OCI-LY7 (cell line): ENCODE data around the gene ITIH3. TPM values are rescaled to one million over a fixed set of nuclear protein-coding genes. Genes with fewer than 3 reads are reported as not detected.
"Not testable (repeated sequence)": the region's sequence is repeated elsewhere in the genome, so short reads cannot be mapped to it uniquely, and the experiment has no call there.

Experiments used
- BruUV-seq: library from RNA; stranded (reverse); fragments of 400-500 nt; replicated peaks from 2 replicates; lab custom pipeline; 2021; lab: Mats Ljungman, UMichigan
- CTCF ChIA-PET: fragments of 300-600 bp; sonication (Branson Sonifier 250); formaldehyde crosslinking; loops from one replicate; lab custom pipeline; 2022; ENCODE audit warnings: antibody characterized with exemption; ENCODE audit not compliant: unreplicated experiment; lab: Charles Lee
- POLR2A ChIA-PET: fragments of 300-600 bp; sonication (Branson Sonifier 250); formaldehyde crosslinking; loops from one replicate; lab custom pipeline; 2022; ENCODE audit warnings: antibody characterized with exemption; lab: Charles Lee
- DNase-seq: peaks from one replicate; pipeline ENCODE4 v3.0.0-alpha.2; 2015; ENCODE audit warnings: low spot score
- H2AFZ ChIP-seq: fragments of 200-600 bp; sonication (generic), shearing (Covaris generic); 2 replicates; pipeline ENCODE4 v1.6.1; 2014; ENCODE audit warnings: mild to moderate bottlenecking, antibody characterized with exemption, low read length, moderate library complexity
- H3K27ac ChIP-seq: fragments of 200-600 bp; sonication (generic); 2 replicates; pipeline ENCODE4 v1.5.1; 2014; ENCODE audit warnings: mixed run types, low read depth, mild to moderate bottlenecking, moderate library complexity, low read length, inconsistent platforms; ENCODE audit not compliant: poor library complexity, severe bottlenecking
- H3K36me3 ChIP-seq: fragments of 200-600 bp; sonication (generic); 2 replicates; pipeline ENCODE4 v1.6.1; 2014; ENCODE audit warnings: mild to moderate bottlenecking, antibody characterized with exemption, low read length, moderate library complexity, mixed read lengths; ENCODE audit not compliant: insufficient read depth
- H3K4me1 ChIP-seq: fragments of 200-600 bp; sonication (generic); 2 replicates; pipeline ENCODE4 v1.5.1; 2014; ENCODE audit warnings: mild to moderate bottlenecking, low read length; ENCODE audit not compliant: insufficient read depth, poor library complexity, severe bottlenecking
- H3K4me2 ChIP-seq: fragments of 200-600 bp; sonication (generic); 2 replicates; pipeline ENCODE4 v1.6.1; 2014; ENCODE audit warnings: mild to moderate bottlenecking, low read length
- H3K4me3 ChIP-seq: fragments of 200-600 bp; sonication (generic); 2 replicates; pipeline ENCODE4 v1.5.1; 2014; ENCODE audit warnings: mild to moderate bottlenecking, low read depth, low read length; ENCODE audit not compliant: poor library complexity, severe bottlenecking
- H3K79me2 ChIP-seq: fragments of 200-600 bp; sonication (generic); 2 replicates; pipeline ENCODE4 v1.6.1; 2016; ENCODE audit warnings: low read depth, mild to moderate bottlenecking, low read length, moderate library complexity, mixed read lengths; ENCODE audit not compliant: insufficient read depth
- H3K9me2 ChIP-seq: fragments of 200-600 bp; sonication (generic); 2 replicates; pipeline ENCODE4 v1.6.1; 2016; ENCODE audit warnings: mild to moderate bottlenecking, low read length, mixed read lengths; ENCODE audit not compliant: insufficient read depth
- H3K9me3 ChIP-seq: fragments of 200-600 bp; sonication (generic); 2 replicates; pipeline ENCODE4 v1.6.1; 2014; ENCODE audit warnings: mild to moderate bottlenecking, mixed run types, low read length, mixed read lengths
- H4K20me1 ChIP-seq: fragments of 200-600 bp; sonication (generic); 2 replicates; pipeline ENCODE4 v1.6.1; 2014; ENCODE audit warnings: mild to moderate bottlenecking, antibody characterized with exemption, low read length, moderate library complexity, mixed read lengths; ENCODE audit not compliant: insufficient read depth
- EZH2phosphoT487 ChIP-seq: fragments of 200-600 bp; sonication (generic); IDR thresholded peaks from 2 replicates; pipeline ENCODE4 v1.6.1; 2018; ENCODE audit warnings: low read depth, borderline replicate concordance, mild to moderate bottlenecking, mixed run types, antibody characterized with exemption, low read length, moderate library complexity, mixed read lengths
- intact Hi-C: fragments of 100-400 bp; cut with micrococcal nuclease; formaldehyde crosslinking; loops from one replicate; pipeline ENCODE4 v1.10.0; 2022; ENCODE audit not compliant: unreplicated experiment
- total RNA-seq, 2 experiments: library from RNA; depleted of rRNA in 1 of 2; stranded (reverse); fragments of >200 nt in 1 of 2; shearing (Covaris generic) in 1 of 2; gene quantifications; 2 replicates each; pipeline ENCODE4 v1.2.3, GENCODE V29; 2014 to 2022
- TF ChIP-seq, protein P1 (sequence below): fragments of 200-600 bp; sonication (generic); conservative IDR thresholded peaks from 2 replicates; pipeline ENCODE4 v1.5.1; 2014; ENCODE audit warnings: mild to moderate bottlenecking, antibody characterized with exemption, low read length, moderate library complexity, mixed read lengths

The ITIH3 gene
- total RNA-seq, 2 experiments from 2014 or later: not detected

DNA sequence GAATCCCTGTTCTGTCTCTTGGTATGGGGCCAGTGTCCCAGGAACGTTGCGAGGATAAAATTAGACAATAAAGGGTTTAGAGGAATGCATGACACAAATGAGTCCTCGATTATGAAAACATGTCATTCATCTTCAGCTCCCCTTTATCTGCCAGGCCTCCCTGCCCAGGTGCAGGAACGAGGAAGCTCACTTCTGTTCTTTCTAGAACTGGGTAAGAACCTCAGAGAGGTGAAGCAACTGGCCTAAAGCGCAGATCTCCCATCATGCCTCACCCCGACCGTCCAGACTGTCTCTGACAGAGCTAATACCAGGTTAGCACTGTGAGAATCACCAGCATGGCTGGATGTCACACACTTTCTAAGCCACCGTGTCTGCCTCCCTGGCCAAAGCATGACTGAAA is 18.7 kb upstream of the ITIH3 start:
- Histone ChIP-seq H2AFZ (peak overlapping the region; percentile 24), H3K9me2 (no peaks in the 10 kb centered on the region), H3K4me3 (no peak overlapping the region), H3K79me2 (no peaks in the 10 kb centered on the region), H3K36me3 (no peaks in the 10 kb centered on the region), H4K20me1 (no peaks in the 10 kb centered on the region), H3K9me3 (no peaks in the 10 kb centered on the region), H3K4me1 (peaks cover 12% of the 10 kb centered on the region), H3K27ac (no peak overlapping the region), H3K4me2 (no peak overlapping the region)
- no peak for TF ChIP-seq EZH2phosphoT487
- DNase-seq: no peak
- intact Hi-C loops: no loop called here
- no TSS peak for BruUV-seq
- ChIA-PET POLR2A (interaction anchor here (1.3 kb wide), 1 partner anchor 10 kb away, joined by 4 read pairs; no protein-coding TSS in a partner anchor), CTCF (no interaction called here)

DNA sequence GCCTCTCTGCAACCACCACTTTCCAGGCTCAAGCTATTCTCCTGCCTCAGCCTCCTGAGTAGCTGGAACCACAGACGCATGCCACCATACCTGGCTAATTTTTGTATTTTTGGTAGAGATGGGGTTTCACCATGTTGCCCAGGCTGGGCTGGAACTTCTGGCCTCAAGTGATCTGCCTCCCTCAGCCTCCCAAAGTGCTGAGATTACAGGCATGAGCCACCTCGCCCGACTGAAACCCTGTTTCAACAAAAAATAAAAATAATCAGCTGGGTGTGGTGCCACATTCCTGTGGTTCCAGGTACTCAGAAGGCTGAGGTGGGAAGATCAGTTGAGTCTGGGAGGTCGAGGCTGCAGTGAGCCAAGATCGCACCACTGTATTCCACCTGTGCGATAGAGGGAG is 18.1 kb upstream of the ITIH3 start:
- CTCF ChIA-PET, intact Hi-C loops, H3K9me3 ChIP-seq, H3K36me3 ChIP-seq, DNase-seq, H3K79me2 ChIP-seq, H3K4me3 ChIP-seq, H4K20me1 ChIP-seq, H3K27ac ChIP-seq, H3K4me2 ChIP-seq, H3K4me1 ChIP-seq, BruUV-seq, H3K9me2 ChIP-seq: not testable (repeated sequence)
- POLR2A ChIA-PET: interaction anchor here (1.3 kb wide), 1 partner anchor 11 kb away, joined by 4 read pairs; no protein-coding TSS in a partner anchor
- 0 out of 2 replicates have a peak overlapping the region, but pooled peaks have one; percentile 24 for H2AFZ ChIP-seq

DNA sequence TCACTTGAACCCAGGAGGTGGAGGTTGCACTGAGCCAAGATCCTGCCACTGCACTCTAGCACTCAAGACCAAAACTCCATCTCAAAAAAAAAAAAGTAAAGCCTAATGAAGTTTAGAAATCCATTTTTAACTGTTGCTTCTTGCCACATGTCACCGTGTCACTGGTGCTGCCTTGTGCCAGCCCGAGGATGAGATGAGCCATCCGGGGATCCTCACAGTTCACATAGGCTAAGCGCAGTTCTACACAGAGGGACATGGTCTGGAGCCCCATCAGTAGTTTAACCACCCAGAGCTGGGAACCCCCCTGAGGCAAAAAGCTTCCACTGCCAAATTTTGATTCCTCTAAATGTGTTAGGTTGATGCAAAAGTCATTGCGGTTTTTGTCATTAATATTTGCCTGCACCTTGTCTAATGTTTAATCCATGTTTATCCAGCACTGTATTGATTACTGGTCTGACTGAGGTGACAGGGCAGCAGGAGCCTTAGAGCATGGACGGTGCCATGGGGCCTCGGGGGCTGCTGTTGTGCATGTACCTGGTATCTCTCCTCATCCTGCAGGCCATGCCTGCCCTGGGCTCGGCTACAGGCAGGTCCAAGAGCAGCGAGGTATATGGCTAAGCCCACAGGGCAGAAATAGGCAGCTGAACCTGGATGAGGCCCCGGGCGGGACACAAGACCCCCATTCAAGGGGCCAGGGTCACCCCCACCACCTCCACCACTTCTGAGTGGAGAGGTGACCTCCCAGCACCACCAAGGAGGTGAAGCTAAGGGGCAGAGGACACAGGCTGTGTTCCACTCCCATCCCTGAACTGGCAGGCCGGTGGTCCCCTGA is 17.3 kb upstream of the ITIH3 start, which contains the start of gene ITIH1:
Gene ITIH1, plus strand, starts transcription at position 473 of the 832 bp plus-strand sequence. Its CDS starts 17 bp downstream, at position 490.
- TF ChIP-seq EZH2phosphoT487: no peak
- TF ChIP-seq, protein P1, sequence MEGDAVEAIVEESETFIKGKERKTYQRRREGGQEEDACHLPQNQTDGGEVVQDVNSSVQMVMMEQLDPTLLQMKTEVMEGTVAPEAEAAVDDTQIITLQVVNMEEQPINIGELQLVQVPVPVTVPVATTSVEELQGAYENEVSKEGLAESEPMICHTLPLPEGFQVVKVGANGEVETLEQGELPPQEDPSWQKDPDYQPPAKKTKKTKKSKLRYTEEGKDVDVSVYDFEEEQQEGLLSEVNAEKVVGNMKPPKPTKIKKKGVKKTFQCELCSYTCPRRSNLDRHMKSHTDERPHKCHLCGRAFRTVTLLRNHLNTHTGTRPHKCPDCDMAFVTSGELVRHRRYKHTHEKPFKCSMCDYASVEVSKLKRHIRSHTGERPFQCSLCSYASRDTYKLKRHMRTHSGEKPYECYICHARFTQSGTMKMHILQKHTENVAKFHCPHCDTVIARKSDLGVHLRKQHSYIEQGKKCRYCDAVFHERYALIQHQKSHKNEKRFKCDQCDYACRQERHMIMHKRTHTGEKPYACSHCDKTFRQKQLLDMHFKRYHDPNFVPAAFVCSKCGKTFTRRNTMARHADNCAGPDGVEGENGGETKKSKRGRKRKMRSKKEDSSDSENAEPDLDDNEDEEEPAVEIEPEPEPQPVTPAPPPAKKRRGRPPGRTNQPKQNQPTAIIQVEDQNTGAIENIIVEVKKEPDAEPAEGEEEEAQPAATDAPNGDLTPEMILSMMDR: no peak
- intact Hi-C loops: no loop called here
- BruUV-seq: no TSS peak

More for the DNA sequence above, 17.3 kb upstream of the ITIH3 start, which contains the start of gene ITIH1:
- H3K36me3 ChIP-seq: no peaks in the 10 kb centered on the region
- H3K27ac ChIP-seq: no peak within 1 kb of the TSS
- no peak within 1 kb of the TSS for H2AFZ ChIP-seq
- no peaks in the 10 kb centered on the region for H4K20me1 ChIP-seq
- DNase-seq: no peak
- no peak within 1 kb of the TSS for H3K4me2 ChIP-seq
- POLR2A ChIA-PET: interaction anchor here (0.6 kb wide), 1 partner anchor 536 kb away, joined by 3 read pairs; no protein-coding TSS in a partner anchor
- peaks cover 5% of the 10 kb centered on the region for H3K4me1 ChIP-seq
- no peaks in the 10 kb centered on the region for H3K79me2 ChIP-seq
- no peaks in the 10 kb centered on the region for H3K9me2 ChIP-seq
- CTCF ChIA-PET: no interaction called here
- H3K9me3 ChIP-seq: no peaks in the 10 kb centered on the region
- H3K4me3 ChIP-seq: no peak within 1 kb of the TSS
